SK-N-SH (cell line): Measurements from ENCODE around the gene THSD4.

Experiments used
- CTCF ChIP-seq: fragments of 200-600 bp; sonication (generic); IDR thresholded peaks from 2 replicates; pipeline ENCODE4 v1.6.1; 2017; ENCODE audit warnings: antibody characterized with exemption, mild to moderate bottlenecking, moderate library complexity
- FOXM1 ChIP-seq: IDR thresholded peaks from 2 replicates; pipeline ENCODE4 v1.4.0; 2012; ENCODE audit warnings: low read depth, mild to moderate bottlenecking
- JUND ChIP-seq: IDR thresholded peaks from 2 replicates; pipeline ENCODE4 v1.4.0; 2012
- MAX ChIP-seq: IDR thresholded peaks from 2 replicates; pipeline ENCODE4 v1.4.0; 2012; ENCODE audit warnings: low read depth
- MXI1 ChIP-seq: IDR thresholded peaks from 2 replicates; pipeline ENCODE4 v1.6.1; 2012; ENCODE audit warnings: mild to moderate bottlenecking, low read depth, low read length, improper control_type of control experiment
- POLR2AphosphoS5 ChIP-seq: IDR thresholded peaks from 2 replicates; pipeline ENCODE4 v1.6.1; 2012; ENCODE audit warnings: low read depth, low read length
- TAF1 ChIP-seq: IDR thresholded peaks from 2 replicates; pipeline ENCODE4 v1.6.1; 2012; ENCODE audit warnings: low read depth, mild to moderate bottlenecking, low read length, moderate library complexity, borderline replicate concordance
- TCF12 ChIP-seq: IDR thresholded peaks from 2 replicates; pipeline ENCODE4 v1.4.0; 2012
- USF1 ChIP-seq: IDR thresholded peaks from 2 replicates; pipeline ENCODE4 v1.4.0; 2012; ENCODE audit warnings: low read depth, borderline replicate concordance
- YY1 ChIP-seq: IDR thresholded peaks from 2 replicates; pipeline ENCODE4 v1.4.0; 2012; ENCODE audit warnings: low read depth, mild to moderate bottlenecking
- TF ChIP-seq, protein P1 (sequence below): fragments of 150-350 bp; IDR thresholded peaks from 2 replicates; pipeline ENCODE4 v1.6.1; 2017; ENCODE audit warnings: antibody characterized with exemption, low read length, low read depth, borderline replicate concordance

DNA sequence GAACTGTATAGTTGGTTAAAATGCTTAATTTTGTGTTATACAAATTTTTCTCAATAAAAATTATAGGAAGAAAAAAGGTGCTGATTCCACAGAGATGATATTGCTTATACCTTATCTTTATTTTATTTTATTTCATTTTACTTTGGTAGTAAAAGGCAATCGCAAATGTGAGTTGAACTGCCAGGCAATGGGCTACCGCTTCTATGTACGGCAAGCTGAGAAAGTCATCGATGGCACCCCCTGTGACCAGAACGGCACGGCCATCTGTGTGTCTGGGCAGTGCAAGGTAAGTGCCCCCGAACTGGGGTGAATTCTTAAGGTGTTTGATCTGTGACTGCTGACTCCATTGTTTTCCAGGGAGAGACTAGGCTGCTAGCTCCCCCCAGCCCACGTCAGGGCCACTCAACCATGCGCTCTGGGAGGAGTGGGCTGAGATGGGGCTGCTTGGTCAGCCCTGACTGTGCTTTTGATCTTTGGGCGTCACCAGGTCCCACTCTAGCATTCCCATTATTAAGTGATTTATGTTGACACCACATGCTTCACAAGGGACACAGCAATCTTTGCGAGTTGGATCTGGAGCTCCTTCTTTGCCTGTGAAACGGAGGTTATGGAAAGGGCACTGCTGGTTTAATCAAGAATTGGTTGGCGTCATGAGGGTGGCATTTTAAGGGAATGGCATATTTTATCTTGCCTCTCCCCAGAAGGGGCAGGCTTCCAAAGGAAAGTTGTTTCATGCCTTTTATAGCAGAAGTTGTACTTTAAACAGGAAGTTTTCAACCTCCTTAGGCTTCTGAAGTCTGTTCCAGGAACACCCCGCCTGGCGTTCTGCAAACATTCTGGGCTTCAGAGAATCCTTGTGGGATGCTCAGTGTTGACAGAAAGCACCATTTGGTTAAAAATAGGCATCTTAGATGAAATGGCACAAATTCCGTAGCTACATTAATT lies 296.5 kb downstream of the THSD4 start:
- no peak for TF ChIP-seq CTCF
- TF ChIP-seq MAX = no peak
- no peak for TF ChIP-seq JUND
- TF ChIP-seq TCF12 = no peak
- no peak for TF ChIP-seq YY1
- no peak for TF ChIP-seq TAF1
- TF ChIP-seq, protein P1, sequence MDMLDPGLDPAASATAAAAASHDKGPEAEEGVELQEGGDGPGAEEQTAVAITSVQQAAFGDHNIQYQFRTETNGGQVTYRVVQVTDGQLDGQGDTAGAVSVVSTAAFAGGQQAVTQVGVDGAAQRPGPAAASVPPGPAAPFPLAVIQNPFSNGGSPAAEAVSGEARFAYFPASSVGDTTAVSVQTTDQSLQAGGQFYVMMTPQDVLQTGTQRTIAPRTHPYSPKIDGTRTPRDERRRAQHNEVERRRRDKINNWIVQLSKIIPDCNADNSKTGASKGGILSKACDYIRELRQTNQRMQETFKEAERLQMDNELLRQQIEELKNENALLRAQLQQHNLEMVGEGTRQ = no peak
- no peak for TF ChIP-seq MXI1
- no peak for TF ChIP-seq POLR2AphosphoS5
- TF ChIP-seq USF1 = no peak
- no peak for TF ChIP-seq FOXM1
